Panc1 (cell line): ENCODE measurements around the gene YES1. TPM values are rescaled to one million over a fixed set of nuclear protein-coding genes. Genes with fewer than 3 reads are reported as not detected.

Experiments used
- ATAC-seq: fragments of 200-7000 bp; cut with Tn5 transposase; 2 replicates; pipeline ENCODE4 v1.9.1; 2020; ENCODE audit warnings: mild to moderate bottlenecking, moderate library complexity
- BruUV-seq: library from RNA; stranded (reverse); fragments of 400-500 nt; replicated peaks from 2 replicates; lab custom pipeline; 2021; lab: Mats Ljungman, UMichigan
- CTCF ChIA-PET: fragments of 300-600 bp; sonication (Branson Sonifier 250); formaldehyde crosslinking; loops from one replicate; lab custom pipeline; 2022; ENCODE audit warnings: antibody characterized with exemption; lab: Charles Lee
- POLR2A ChIA-PET: fragments of 300-600 bp; sonication (Branson Sonifier 250); formaldehyde crosslinking; loops from one replicate; lab custom pipeline; 2022; ENCODE audit warnings: antibody characterized with exemption; lab: Charles Lee
- DNase-seq: peaks from one replicate; pipeline ENCODE4 v3.0.0-alpha.2; 2010; ENCODE audit warnings: low read depth, low spot score
- H3K27ac ChIP-seq: 2 replicates; pipeline ENCODE4 v1.5.1; 2011; ENCODE audit warnings: mild to moderate bottlenecking, low read length, inconsistent platforms
- H3K27me3 ChIP-seq: fragments of 200-500 bp; sonication (Bioruptor generic); 2 replicates; pipeline ENCODE4 v1.6.0; 2014; ENCODE audit warnings: low read length, inconsistent platforms; ENCODE audit not compliant: control insufficient read depth, insufficient read depth
- H3K36me3 ChIP-seq: fragments of 200-500 bp; sonication (Bioruptor generic); 2 replicates; pipeline ENCODE4 v1.5.1; 2014; ENCODE audit warnings: inconsistent platforms, mild to moderate bottlenecking, low read length, moderate library complexity; ENCODE audit not compliant: control insufficient read depth, insufficient read depth
- H3K4me1 ChIP-seq: 2 replicates; pipeline ENCODE4 v1.5.1; 2011; ENCODE audit warnings: inconsistent platforms, mild to moderate bottlenecking, low read length, moderate library complexity; ENCODE audit not compliant: control insufficient read depth, insufficient read depth
- H3K4me3 ChIP-seq, 2 experiments: 2 replicates each; pipeline ENCODE4 v1.5.1; 2011 to 2012; ENCODE audit warnings: low read depth in 2 of 2, low read length in 2 of 2, mild to moderate bottlenecking in 2 of 2, inconsistent platforms in 1 of 2, moderate library complexity in 1 of 2
- H3K9me3 ChIP-seq: fragments of 200-500 bp; sonication (Bioruptor generic); 2 replicates; pipeline ENCODE4 v1.5.1; 2014; ENCODE audit warnings: low read depth, mild to moderate bottlenecking, inconsistent platforms, low read length, moderate library complexity; ENCODE audit not compliant: control insufficient read depth, insufficient read depth
- POLR2AphosphoS5 ChIP-seq: IDR thresholded peaks from 2 replicates; pipeline ENCODE4 v1.6.1; 2012; ENCODE audit warnings: mild to moderate bottlenecking, low read depth, low read length, moderate library complexity
- SIN3A ChIP-seq: IDR thresholded peaks from 2 replicates; pipeline ENCODE4 v1.6.1; 2012; ENCODE audit warnings: low read depth, mild to moderate bottlenecking, low read length, moderate library complexity, borderline replicate concordance; ENCODE audit not compliant: insufficient read depth
- TCF7L2 ChIP-seq: IDR thresholded peaks from 2 replicates; pipeline ENCODE4 v1.6.1; 2011; ENCODE audit warnings: mild to moderate bottlenecking, low read depth, low read length, inconsistent platforms
- in situ Hi-C: cut with HindIII; loops from 2 replicates; pipeline ENCODE4 v1.10.0; 2016; ENCODE audit warnings: low sequenced_read_pairs, low pct_unique_long_range_greater_than_20kb
- intact Hi-C: fragments of 100-400 bp; cut with micrococcal nuclease; formaldehyde crosslinking; loops from one replicate; pipeline ENCODE4 v1.10.0; 2022; ENCODE audit not compliant: unreplicated experiment
- total RNA-seq: library from RNA; stranded (reverse); gene quantifications from one replicate; pipeline ENCODE4 v1.2.1, GENCODE V29; 2021; ENCODE audit not compliant: unreplicated experiment
- TF ChIP-seq, protein P1 (sequence below): fragments of 450-650 bp; IDR thresholded peaks from 2 replicates; pipeline ENCODE4 v1.5.1; 2017; ENCODE audit warnings: mild to moderate bottlenecking
- TF ChIP-seq, protein P2 (sequence below), 2 experiments: IDR thresholded peaks; 2 replicates each; pipeline ENCODE4 v1.6.1; 2011 to 2012; ENCODE audit warnings: low read depth in 2 of 2, control low read depth in 1 of 2, low read length in 1 of 2, mild to moderate bottlenecking in 1 of 2, moderate library complexity in 1 of 2; ENCODE audit not compliant: insufficient read depth in 1 of 2

The YES1 gene
- total RNA-seq, 1 experiment from 2014 or later, result 91.6 TPM

DNA sequence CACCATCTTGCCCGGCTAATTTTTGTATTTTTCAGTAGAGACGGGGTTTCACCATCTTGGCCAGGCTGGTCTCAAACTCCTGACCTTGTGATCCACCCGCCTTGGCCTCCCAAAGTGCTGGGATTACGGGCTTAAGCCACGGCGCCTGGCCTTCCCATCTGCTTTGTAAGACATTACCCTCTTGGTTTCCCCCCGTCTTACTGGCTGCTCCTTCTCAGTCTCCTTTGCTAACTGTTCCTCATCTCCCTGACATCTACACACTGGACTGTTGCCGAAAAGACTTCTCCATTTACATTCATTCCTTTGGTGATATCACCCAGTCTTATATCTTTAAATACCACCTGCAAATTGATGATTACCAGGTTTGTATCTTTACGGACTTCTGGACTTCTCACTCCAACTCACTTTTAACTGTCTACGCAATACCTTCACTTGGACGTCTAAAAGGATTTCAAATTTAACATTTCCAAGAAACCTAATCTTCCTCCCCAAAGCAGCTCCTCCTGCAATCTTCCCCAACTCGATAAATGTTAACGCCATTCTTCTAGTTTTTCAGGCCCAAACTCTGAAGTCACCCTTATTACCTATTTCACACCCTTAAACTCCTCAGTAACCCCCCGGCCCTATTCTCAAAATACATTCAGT, 37.9 kb downstream of the YES1 start:
- H3K27me3 ChIP-seq, result no peaks in the 10 kb centered on the region
- intact Hi-C loops, result no loop called here
- no peaks in the 10 kb centered on the region for H3K36me3 ChIP-seq
- TF ChIP-seq POLR2AphosphoS5 (no peak), TCF7L2 (no peak), SIN3A (no peak)
- TF ChIP-seq, protein P1, sequence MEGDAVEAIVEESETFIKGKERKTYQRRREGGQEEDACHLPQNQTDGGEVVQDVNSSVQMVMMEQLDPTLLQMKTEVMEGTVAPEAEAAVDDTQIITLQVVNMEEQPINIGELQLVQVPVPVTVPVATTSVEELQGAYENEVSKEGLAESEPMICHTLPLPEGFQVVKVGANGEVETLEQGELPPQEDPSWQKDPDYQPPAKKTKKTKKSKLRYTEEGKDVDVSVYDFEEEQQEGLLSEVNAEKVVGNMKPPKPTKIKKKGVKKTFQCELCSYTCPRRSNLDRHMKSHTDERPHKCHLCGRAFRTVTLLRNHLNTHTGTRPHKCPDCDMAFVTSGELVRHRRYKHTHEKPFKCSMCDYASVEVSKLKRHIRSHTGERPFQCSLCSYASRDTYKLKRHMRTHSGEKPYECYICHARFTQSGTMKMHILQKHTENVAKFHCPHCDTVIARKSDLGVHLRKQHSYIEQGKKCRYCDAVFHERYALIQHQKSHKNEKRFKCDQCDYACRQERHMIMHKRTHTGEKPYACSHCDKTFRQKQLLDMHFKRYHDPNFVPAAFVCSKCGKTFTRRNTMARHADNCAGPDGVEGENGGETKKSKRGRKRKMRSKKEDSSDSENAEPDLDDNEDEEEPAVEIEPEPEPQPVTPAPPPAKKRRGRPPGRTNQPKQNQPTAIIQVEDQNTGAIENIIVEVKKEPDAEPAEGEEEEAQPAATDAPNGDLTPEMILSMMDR, result no peak
- TF ChIP-seq, protein P2, sequence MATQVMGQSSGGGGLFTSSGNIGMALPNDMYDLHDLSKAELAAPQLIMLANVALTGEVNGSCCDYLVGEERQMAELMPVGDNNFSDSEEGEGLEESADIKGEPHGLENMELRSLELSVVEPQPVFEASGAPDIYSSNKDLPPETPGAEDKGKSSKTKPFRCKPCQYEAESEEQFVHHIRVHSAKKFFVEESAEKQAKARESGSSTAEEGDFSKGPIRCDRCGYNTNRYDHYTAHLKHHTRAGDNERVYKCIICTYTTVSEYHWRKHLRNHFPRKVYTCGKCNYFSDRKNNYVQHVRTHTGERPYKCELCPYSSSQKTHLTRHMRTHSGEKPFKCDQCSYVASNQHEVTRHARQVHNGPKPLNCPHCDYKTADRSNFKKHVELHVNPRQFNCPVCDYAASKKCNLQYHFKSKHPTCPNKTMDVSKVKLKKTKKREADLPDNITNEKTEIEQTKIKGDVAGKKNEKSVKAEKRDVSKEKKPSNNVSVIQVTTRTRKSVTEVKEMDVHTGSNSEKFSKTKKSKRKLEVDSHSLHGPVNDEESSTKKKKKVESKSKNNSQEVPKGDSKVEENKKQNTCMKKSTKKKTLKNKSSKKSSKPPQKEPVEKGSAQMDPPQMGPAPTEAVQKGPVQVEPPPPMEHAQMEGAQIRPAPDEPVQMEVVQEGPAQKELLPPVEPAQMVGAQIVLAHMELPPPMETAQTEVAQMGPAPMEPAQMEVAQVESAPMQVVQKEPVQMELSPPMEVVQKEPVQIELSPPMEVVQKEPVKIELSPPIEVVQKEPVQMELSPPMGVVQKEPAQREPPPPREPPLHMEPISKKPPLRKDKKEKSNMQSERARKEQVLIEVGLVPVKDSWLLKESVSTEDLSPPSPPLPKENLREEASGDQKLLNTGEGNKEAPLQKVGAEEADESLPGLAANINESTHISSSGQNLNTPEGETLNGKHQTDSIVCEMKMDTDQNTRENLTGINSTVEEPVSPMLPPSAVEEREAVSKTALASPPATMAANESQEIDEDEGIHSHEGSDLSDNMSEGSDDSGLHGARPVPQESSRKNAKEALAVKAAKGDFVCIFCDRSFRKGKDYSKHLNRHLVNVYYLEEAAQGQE (IDR thresholded peaks at IDR 0.05; ENCODE audit: insufficient read depth in 1 of 2, low read depth in 2 of 2, low read length in 1 of 2), result no peak
- CTCF ChIA-PET, result no interaction called here
- no peaks in the 10 kb centered on the region for H3K9me3 ChIP-seq
- H3K4me3 ChIP-seq, result no peak overlapping the region
- no peak for DNase-seq
- no TSS peak for BruUV-seq
- 0 out of 2 replicates have a peak, but pooled peaks cover 6% of the 10 kb centered on the region for H3K4me1 ChIP-seq
- no peak for ATAC-seq
- in situ Hi-C loops, result no loop called here
- POLR2A ChIA-PET, result no interaction called here
- no peak overlapping the region for H3K27ac ChIP-seq

DNA sequence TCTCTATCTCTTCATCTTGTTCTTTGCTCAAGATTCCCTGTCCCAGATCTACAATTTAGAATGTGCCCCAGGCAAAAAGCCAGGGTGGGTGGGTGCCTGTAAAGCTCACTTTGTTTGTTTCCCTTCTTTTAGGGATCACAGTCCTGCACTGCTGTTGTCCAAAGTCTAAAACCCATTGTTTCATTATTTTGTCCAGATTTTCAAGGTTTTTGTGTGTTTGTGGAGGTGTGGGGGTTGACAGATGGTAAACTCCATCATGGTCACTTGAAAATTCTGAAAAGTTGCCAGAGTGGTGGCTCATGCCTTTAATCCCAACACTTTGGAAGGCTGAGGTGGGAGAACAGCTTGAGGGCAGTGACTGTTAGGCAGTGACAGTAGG, 41.5 kb downstream of the YES1 start:
- no peak for DNase-seq
- no peak overlapping the region for H3K27ac ChIP-seq
- ATAC-seq, result no peak
- no peaks in the 10 kb centered on the region for H3K36me3 ChIP-seq
- 0 out of 2 replicates have a peak, but pooled peaks cover 6% of the 10 kb centered on the region for H3K4me1 ChIP-seq
- H3K4me3 ChIP-seq, result no peak overlapping the region
- in situ Hi-C loops, result no loop called here
- no peak for TF ChIP-seq POLR2AphosphoS5
- TF ChIP-seq, protein P1, result no peak
- no peak for TF ChIP-seq TCF7L2
- TF ChIP-seq, protein P2 (IDR thresholded peaks at IDR 0.05; ENCODE audit: insufficient read depth in 1 of 2, low read depth in 2 of 2, low read length in 1 of 2), result no peak
- no peak for TF ChIP-seq SIN3A
- ChIA-PET POLR2A (no interaction called here), CTCF (no interaction called here)
- H3K27me3 ChIP-seq, result no peaks in the 10 kb centered on the region
- H3K9me3 ChIP-seq, result no peaks in the 10 kb centered on the region
- intact Hi-C loops, result no loop called here
- no TSS peak for BruUV-seq
